B cell (primary cell): ENCODE results near the gene PRRT1.

ENCODE experiments used
- CTCF ChIP-seq: fragments of 200-600 bp; IDR thresholded peaks from one replicate; pipeline ENCODE4 v1.8.0; 2022; ENCODE audit warnings: antibody characterized with exemption, mild to moderate bottlenecking
- EZH2 ChIP-seq: IDR thresholded peaks from 2 replicates; pipeline ENCODE4 v1.6.1; 2012; ENCODE audit warnings: borderline replicate concordance, low read depth, mild to moderate bottlenecking, moderate library complexity, low read length; ENCODE audit not compliant: insufficient read depth, poor library complexity, severe bottlenecking

- TF ChIP-seq CTCF (no peak), EZH2 (no peak)
Observed at GRCh38 chr6:32163559-32164258, 12.0 kb upstream of the PRRT1 start.
